Skeletal muscle satellite cell (primary cell): Measurements from ENCODE around the gene SARM1.

ENCODE experiments used
- H3K27me3 ChIP-seq: 2 replicates; pipeline ENCODE4 v1.7.0; 2013; ENCODE audit warnings: low read length; ENCODE audit not compliant: control insufficient read depth, insufficient read depth
- H3K36me3 ChIP-seq: 2 replicates; pipeline ENCODE4 v1.7.0; 2013; ENCODE audit warnings: mild to moderate bottlenecking, control low read depth, low read length; ENCODE audit not compliant: insufficient read depth
- H3K4me1 ChIP-seq: 2 replicates; pipeline ENCODE4 v1.7.0; 2013; ENCODE audit warnings: low read length; ENCODE audit not compliant: control insufficient read depth, insufficient read depth
- H3K4me2 ChIP-seq: 2 replicates; pipeline ENCODE4 v1.7.0; 2013; ENCODE audit warnings: mild to moderate bottlenecking, low read length
- H3K4me3 ChIP-seq: 2 replicates; pipeline ENCODE4 v1.7.0; 2013; ENCODE audit warnings: low read length
- H3K9ac ChIP-seq: 2 replicates; pipeline ENCODE4 v1.7.0; 2013; ENCODE audit warnings: mild to moderate bottlenecking, low read depth, low read length, moderate library complexity
- H3K9me3 ChIP-seq: replicated peaks from 2 replicates; pipeline ENCODE4 v1.7.0; 2013; ENCODE audit warnings: mild to moderate bottlenecking, control low read depth, low read length

Gene SARM1

GRCh38 chr17:28447396-28447760, 75.9 kb downstream of the SARM1 start:
- Histone ChIP-seq H3K9me3 (no peaks in the 10 kb centered on the region), H3K4me1 (no peaks in the 10 kb centered on the region), H3K4me3 (no peak overlapping the region), H3K27me3 (peaks cover 26% of the 10 kb centered on the region), H3K9ac (no peak overlapping the region), H3K4me2 (no peak overlapping the region), H3K36me3 (no peaks in the 10 kb centered on the region)

- no peak overlapping the region for H3K4me2 ChIP-seq
- H3K4me3 ChIP-seq, result no peak overlapping the region
- H3K27me3 ChIP-seq, result peaks cover 28% of the 10 kb centered on the region
- no peaks in the 10 kb centered on the region for H3K9me3 ChIP-seq
- H3K9ac ChIP-seq, result no peak overlapping the region
- H3K4me1 ChIP-seq, result no peaks in the 10 kb centered on the region
- H3K36me3 ChIP-seq, result no peaks in the 10 kb centered on the region
These were observed 78.4 kb downstream of the SARM1 start for GRCh38 chr17:28449859-28450258.
